GM18499 (cell line): Measurements from ENCODE around the gene LCE3E.

Experiments used
- ATAC-seq: cut with Tn5 transposase; IDR thresholded peaks from one replicate; pipeline ENCODE4 v1.9.1; 2021; ENCODE audit warnings: moderate number of reproducible peaks; ENCODE audit not compliant: insufficient read depth, unreplicated experiment

The LCE3E gene

DNA sequence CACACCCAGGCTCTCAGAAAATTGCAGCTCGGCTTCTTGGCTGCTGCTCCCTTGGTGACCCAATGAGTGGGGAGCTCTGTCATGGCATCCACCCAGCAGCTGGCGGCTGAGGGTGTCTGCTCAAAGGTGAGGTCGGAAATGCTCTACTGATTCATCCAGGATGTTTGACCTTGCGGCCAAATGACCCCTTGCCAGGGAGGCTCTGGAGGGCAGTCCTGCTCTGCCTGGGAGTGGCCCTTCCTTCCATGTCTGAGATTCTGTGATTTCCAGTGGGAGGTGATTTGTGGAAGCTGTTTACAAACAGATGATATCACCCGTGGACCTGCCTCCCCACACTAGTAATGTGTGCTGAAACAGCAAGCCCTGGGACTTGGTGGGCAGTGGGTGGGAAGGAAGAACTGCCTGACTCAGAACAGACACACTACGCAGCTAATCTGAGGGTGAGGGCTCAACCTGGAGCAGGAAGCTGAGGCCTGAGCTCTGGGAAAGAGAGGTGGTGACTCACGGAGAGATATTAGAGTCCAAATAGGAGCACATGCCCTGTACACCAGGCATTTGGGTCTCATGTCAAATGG lies 49.3 kb downstream of the LCE3E start:
- ATAC-seq: no peak

- no peak for ATAC-seq
Measured at GRCh38 chr1:152516082-152516481, 50.5 kb downstream of the LCE3E start.
